Calu3 (cell line): ENCODE data around the gene NECTIN1. TPM values are rescaled to one million over a fixed set of nuclear protein-coding genes. Genes with fewer than 3 reads are reported as not detected.

Experiments used
- BruUV-seq: library from RNA; stranded (reverse); fragments of 400-500 nt; replicated peaks from 2 replicates; lab custom pipeline; 2021; lab: Mats Ljungman, UMichigan
- CTCF ChIA-PET: fragments of 300-600 bp; sonication (Branson Sonifier 250); formaldehyde crosslinking; loops from one replicate; lab custom pipeline; 2022; ENCODE audit warnings: antibody characterized with exemption; lab: Charles Lee
- DNase-seq: peaks from one replicate; pipeline ENCODE4 v3.0.0; 2022
- H3K27ac Mint-ChIP-seq: one replicate; pipeline ENCODE4 v1.8.0; 2022; ENCODE audit warnings: mixed read lengths; ENCODE audit not compliant: unreplicated experiment
- H3K27me3 Mint-ChIP-seq: one replicate; pipeline ENCODE4 v1.8.0; 2022; ENCODE audit warnings: mixed read lengths; ENCODE audit not compliant: unreplicated experiment
- H3K36me3 Mint-ChIP-seq: one replicate; pipeline ENCODE4 v1.8.0; 2022; ENCODE audit warnings: mild to moderate bottlenecking, moderate library complexity, mixed read lengths; ENCODE audit not compliant: insufficient read depth, unreplicated experiment
- H3K4me1 Mint-ChIP-seq: one replicate; pipeline ENCODE4 v1.8.0; 2022; ENCODE audit warnings: mild to moderate bottlenecking, low read depth, mixed read lengths; ENCODE audit not compliant: unreplicated experiment
- H3K4me3 Mint-ChIP-seq: one replicate; pipeline ENCODE4 v1.8.0; 2022; ENCODE audit warnings: mild to moderate bottlenecking, low read depth, moderate library complexity, mixed read lengths; ENCODE audit not compliant: unreplicated experiment
- H3K9me3 Mint-ChIP-seq: one replicate; pipeline ENCODE4 v1.8.0; 2022; ENCODE audit warnings: low read depth, mixed read lengths; ENCODE audit not compliant: unreplicated experiment
- intact Hi-C: fragments of 100-400 bp; cut with micrococcal nuclease; formaldehyde crosslinking; loops from one replicate; pipeline ENCODE4 v1.10.0; 2022; ENCODE audit not compliant: unreplicated experiment
- total RNA-seq: library from RNA; stranded (reverse); gene quantifications from 2 replicates; pipeline ENCODE4 v1.2.3, GENCODE V29; 2022
- TF ChIP-seq, protein P1 (sequence below): fragments of 200-600 bp; IDR thresholded peaks from one replicate; pipeline ENCODE4 v1.8.0; 2022; ENCODE audit warnings: antibody characterized with exemption; ENCODE audit not compliant: unreplicated experiment

Gene NECTIN1
- total RNA-seq, 1 experiment from 2014 or later: 22.1 TPM

DNA sequence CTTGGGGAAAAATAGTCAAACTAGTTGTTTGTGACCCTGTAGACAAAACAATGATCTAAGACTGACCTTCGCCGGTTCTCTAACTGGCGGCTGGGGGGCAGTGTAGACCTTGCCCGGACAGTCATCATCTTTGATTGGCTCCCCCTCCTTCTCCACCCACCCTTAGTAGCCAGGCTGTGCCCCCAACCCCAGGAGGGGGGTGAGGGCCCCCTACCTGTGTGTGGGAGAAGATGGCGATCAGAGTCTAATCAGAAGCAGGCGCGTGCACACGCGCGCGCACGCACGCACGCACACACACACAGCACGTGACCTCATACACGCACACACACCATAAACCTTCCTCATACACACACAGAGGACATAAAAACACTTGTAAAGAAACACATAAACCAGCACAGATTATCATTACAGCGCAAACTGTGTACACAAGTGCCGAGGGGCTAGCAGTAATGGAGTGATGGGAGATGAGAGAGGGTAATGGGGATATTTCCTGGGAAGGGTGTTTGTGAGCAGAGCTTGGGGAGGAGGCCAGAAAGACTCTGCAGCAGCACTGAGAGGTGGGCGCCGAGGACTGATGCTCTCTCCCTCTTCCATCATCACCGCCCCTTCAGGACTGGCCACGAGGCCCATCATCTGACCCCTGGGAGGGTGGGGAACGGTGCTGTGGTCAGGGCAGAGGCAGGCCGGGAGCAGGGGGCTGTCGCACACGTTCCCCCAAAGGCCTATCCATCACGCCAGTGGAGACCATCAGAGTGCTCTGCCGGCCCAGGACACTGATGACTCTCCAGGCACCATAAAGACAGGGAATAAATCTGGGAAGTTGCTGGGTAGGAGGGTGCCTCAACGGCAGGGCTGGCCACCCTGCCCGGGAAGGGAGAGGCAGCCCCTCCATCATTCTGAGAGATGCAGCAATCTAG is 12.2 kb downstream of the NECTIN1 start:
- intact Hi-C loops: no loop called here
- TF ChIP-seq, protein P1, sequence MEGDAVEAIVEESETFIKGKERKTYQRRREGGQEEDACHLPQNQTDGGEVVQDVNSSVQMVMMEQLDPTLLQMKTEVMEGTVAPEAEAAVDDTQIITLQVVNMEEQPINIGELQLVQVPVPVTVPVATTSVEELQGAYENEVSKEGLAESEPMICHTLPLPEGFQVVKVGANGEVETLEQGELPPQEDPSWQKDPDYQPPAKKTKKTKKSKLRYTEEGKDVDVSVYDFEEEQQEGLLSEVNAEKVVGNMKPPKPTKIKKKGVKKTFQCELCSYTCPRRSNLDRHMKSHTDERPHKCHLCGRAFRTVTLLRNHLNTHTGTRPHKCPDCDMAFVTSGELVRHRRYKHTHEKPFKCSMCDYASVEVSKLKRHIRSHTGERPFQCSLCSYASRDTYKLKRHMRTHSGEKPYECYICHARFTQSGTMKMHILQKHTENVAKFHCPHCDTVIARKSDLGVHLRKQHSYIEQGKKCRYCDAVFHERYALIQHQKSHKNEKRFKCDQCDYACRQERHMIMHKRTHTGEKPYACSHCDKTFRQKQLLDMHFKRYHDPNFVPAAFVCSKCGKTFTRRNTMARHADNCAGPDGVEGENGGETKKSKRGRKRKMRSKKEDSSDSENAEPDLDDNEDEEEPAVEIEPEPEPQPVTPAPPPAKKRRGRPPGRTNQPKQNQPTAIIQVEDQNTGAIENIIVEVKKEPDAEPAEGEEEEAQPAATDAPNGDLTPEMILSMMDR: no peak
- CTCF ChIA-PET: no interaction called here
- H3K4me1 Mint-ChIP-seq: peaks cover 14% of the 10 kb centered on the region
- H3K27ac Mint-ChIP-seq: no peak overlapping the region
- H3K4me3 Mint-ChIP-seq: no peak overlapping the region
- H3K36me3 Mint-ChIP-seq: peaks cover 2% of the 10 kb centered on the region
- no TSS peak for BruUV-seq
- H3K9me3 Mint-ChIP-seq: no peaks in the 10 kb centered on the region
- DNase-seq: no peak
- no peaks in the 10 kb centered on the region for H3K27me3 Mint-ChIP-seq

DNA sequence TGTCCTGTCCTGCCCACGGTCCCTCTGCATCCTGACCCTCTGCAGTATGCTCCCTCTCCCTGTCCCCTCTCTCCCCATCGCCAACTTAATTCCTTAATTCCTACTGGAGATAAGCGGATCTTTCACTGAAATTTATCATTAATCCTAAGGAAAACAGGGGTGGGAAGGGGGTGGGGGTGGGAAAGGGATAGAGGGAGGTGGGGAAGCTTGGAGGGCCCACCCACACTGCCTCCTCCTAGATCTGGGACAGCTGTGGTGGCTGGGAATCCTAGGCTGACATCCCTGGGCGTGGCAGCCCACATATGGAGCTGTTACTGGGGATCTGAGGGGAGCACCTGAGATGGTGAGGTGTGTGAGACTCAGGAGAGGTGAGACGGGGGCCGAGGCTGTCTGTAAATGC is 14.4 kb downstream of the NECTIN1 start:
- Mint-ChIP-seq H3K27ac (no peak overlapping the region), H3K36me3 (no peaks in the 10 kb centered on the region), H3K27me3 (no peaks in the 10 kb centered on the region), H3K9me3 (no peaks in the 10 kb centered on the region), H3K4me3 (no peak overlapping the region), H3K4me1 (peaks cover 17% of the 10 kb centered on the region)
- no TSS peak for BruUV-seq
- TF ChIP-seq, protein P1: no peak
- intact Hi-C loops: no loop called here
- DNase-seq: no peak
- CTCF ChIA-PET: no interaction called here

DNA sequence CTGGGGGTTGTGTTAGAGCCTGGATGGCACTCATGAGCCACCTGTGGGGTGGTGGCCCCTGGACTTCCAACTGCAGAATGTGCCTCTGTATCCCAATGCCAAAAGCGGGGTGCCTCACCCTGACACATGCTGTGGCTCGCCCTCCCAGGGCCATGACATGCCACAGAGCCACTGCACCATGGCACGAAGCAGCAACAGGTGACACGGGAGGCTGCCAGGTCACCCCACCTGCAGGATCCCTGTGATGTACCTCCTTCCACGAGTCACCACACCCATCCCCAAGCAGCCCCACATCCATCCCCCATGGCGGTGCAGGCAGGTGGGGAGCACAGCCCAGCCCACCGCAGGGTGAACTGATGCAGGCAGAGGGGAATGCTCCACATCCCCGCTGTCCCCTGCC is 14.8 kb downstream of the NECTIN1 start:
- H3K36me3 Mint-ChIP-seq: no peaks in the 10 kb centered on the region
- no peak for DNase-seq
- no peaks in the 10 kb centered on the region for H3K9me3 Mint-ChIP-seq
- H3K4me1 Mint-ChIP-seq: peaks cover 17% of the 10 kb centered on the region
- BruUV-seq: no TSS peak
- TF ChIP-seq, protein P1: no peak
- CTCF ChIA-PET: no interaction called here
- intact Hi-C loops: no loop called here
- no peaks in the 10 kb centered on the region for H3K27me3 Mint-ChIP-seq
- H3K4me3 Mint-ChIP-seq: no peak overlapping the region
- no peak overlapping the region for H3K27ac Mint-ChIP-seq

DNA sequence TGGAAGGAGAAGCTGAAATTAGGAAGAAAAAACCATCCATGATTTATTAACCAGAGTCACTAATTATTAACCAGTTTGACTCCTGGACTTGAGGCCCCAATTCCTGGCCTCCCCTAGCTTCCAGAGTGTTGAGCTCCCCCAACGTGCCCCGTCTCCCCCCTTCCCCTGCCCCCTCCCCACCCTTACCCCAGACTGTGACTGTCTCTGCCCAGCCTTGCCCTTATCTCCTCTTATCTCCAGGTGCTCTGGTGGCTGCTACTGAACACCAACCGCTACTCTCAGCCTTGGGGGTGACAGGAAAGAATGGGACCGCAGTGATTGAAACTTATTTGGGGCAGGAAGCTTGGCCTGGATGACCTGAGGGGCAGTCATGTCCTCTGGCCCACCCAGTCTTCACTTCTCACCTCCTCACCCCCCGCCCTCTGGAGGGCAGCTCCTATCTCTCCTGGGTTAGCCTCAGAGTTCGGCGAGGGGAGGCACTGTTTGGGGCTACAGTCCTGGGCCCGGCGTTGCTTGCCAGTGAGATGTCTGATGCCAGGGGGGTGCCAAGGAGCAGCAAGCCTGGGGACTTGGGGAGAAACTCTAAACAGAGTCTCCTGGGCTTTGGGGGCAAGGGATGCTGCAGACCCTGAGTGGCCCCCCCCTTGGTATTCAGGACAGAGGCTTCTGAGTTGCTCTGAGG is 15.5 kb downstream of the NECTIN1 start:
- H3K9me3 Mint-ChIP-seq: no peaks in the 10 kb centered on the region
- TF ChIP-seq, protein P1: no peak
- H3K4me3 Mint-ChIP-seq: no peak overlapping the region
- intact Hi-C loops: no loop called here
- peaks cover 17% of the 10 kb centered on the region for H3K4me1 Mint-ChIP-seq
- H3K27me3 Mint-ChIP-seq: no peaks in the 10 kb centered on the region
- CTCF ChIA-PET: interaction anchor here (0.9 kb wide), 1 partner anchor 15 kb away, joined by 3 read pairs; the partner anchor contains the start of gene NECTIN1
- BruUV-seq: no TSS peak
- H3K27ac Mint-ChIP-seq: no peak overlapping the region
- DNase-seq: no peak
- no peaks in the 10 kb centered on the region for H3K36me3 Mint-ChIP-seq
